GM18517 (cell line): Measurements from ENCODE around the gene DKC1.
"Not testable (repeated sequence)": the region's sequence is repeated elsewhere in the genome, so short reads cannot be mapped to it uniquely, and the experiment has no call there.

ENCODE experiments used
- ATAC-seq: cut with Tn5 transposase; IDR thresholded peaks from one replicate; pipeline ENCODE4 v1.9.1; 2021; ENCODE audit warnings: mild to moderate bottlenecking, moderate library complexity; ENCODE audit not compliant: unreplicated experiment

Gene DKC1

DNA sequence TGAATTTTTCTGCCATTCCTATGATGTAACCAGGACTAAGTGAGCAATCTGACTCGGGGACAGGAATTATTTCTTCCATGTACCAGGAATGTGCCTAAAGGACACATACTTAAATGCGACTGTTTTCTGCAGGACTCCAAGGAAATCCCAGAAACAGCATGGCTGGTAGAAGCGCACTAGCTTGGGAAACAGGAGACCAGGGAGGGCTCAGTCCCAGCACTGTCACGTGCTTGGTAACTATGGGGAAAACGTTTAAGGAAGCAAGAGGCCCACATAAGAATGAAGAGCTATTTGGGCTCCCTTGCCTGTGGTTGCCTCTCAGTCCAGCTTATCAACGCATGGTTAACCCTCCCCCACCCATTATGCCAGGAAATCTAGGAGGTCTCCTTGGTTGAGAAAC is 23.1 kb downstream of the DKC1 start:
- ATAC-seq: no peak

DNA sequence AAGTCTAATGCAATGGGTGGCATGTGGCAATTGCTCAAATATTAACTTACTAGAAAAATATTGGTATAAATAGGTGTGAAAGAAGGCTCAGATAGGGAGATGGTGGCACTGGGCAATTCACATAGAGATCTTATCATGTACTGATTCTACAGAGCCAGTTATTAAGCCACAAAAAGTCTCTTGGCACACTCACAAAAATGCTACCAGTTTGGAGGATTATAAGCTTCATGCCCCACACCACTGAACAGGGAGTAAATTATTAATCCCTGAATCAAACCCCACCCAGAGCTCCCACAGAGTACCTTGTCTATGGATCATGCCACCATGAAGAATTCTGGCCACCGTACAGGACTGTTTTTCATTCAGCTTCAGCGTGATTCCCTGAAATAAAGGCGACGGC is 28.8 kb downstream of the DKC1 start:
- no peak for ATAC-seq

DNA sequence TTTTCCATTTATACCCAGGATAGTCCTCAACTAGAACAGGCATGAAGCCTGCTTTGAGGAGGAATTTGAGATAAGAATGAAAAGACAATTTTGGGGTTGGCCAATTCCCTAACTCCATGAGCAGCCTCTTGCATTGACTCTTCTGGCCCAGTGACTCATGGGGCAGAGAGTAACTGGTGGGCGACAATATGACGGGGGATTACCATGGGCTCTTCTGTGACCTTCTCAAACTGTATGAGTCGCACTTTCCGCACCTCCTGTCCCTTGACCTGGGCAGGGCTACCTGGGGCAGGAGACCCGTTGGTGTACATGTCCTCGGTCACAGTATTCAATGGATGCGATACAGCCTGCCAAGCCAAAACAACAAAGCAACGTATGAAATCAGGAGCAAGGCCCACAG is 29.3 kb downstream of the DKC1 start:
- no peak for ATAC-seq

DNA sequence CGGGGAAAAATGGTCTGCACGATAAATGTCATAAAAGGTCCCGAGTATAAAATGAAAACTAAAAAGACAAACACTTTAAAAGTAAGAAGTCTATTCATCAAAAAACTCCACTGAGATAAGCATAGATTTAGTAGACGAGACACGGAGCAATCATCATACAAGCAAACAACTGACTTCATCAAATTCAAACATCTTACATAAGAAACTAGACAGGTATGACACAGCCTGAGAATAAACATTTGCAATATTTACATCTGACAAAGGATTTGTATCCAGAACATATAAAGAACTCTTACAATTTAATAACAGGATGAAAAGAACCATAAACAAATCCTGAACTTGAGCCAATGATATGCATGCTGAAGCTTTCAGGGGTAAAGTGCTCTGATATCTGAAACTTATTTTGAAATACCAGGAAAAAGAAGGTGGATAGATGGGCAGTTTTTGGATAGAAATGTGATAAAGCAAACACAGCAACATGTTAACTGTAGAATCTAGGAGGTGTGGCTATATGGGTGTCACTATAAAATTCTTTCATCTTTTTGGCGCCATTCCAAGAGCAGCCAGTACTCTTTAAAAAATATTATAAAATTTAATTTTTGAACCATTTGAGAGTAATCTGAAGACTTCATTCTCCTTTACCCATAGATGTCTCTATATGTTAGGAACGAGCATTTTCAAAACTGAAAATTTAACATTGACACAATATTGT is 30.6 kb downstream of the DKC1 start:
- no peak for ATAC-seq

DNA sequence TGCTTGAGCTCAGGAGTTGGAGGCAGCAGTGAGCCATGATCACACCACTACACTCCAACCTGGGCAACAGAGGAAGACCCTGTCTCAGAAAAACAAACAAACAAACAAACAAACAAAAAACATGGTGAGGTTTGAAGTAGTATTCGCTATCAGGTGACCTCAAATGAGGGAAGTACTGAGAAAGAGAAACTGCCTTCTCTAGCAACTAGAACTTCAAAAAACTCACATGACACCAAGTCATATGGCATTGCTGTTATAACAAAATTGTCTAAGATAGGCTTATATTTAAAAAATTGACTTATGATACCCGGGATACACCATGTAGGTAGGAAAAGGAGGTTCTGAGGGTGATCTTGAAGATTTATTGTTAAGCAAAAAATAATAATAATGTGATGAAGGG is 32.4 kb downstream of the DKC1 start:
- ATAC-seq: no peak

DNA sequence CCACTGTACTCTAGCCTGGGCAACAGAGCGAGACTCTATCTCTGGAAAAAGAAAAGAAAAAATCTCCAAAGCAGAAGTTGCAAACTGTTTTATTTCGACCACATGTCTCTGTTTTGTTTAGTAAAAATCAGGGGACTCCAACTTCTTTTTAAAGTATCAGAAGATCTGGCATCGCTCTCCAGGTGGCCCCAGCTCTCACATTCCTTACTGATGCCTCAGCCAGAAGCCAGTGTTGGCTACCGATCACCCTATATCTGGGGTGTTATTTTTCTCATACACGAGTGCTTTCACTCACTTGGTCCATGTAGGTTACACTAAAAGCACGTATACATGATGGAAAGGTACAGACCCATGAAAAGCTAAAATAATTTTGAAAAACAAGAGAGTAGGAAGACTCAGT is 34.3 kb downstream of the DKC1 start:
- no peak for ATAC-seq

DNA sequence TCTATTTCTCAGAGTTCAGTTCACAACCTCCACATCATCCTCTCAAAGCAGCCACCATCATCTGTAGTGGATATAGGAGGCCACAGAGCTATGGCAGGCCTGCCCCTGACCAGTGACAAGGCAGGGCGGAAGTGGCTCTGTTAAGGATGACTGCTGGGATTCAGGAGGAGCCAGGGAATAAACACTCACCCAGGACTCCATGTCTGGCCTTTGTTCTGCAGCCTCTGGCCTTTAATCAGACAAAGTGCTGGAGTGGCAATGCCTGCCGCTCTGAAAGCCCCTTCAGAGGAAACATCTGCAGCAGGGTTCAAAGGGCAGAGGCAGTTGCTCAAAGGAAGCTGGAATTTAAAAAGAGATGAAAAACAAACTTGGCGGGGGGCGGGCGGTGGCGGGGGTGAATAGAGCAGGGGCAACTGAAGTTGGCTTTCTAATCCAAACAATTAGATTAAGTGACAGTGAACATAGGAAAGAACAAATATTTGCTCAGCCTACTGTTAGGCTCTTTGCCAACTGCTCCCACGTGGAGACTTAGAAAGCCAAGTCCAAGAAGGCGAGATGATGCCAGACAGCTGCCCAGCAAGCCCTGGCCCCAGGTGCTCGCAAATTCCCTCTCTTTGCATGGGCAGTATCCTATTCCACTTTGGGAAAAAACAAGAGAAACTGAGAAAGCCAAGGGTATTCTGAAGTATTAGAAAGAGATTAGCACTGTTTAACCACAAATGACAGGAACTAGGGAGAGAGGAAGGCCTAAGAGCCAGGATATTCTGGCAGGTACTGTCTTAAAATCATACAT is 37.1 kb downstream of the DKC1 start:
- ATAC-seq: no peak

DNA sequence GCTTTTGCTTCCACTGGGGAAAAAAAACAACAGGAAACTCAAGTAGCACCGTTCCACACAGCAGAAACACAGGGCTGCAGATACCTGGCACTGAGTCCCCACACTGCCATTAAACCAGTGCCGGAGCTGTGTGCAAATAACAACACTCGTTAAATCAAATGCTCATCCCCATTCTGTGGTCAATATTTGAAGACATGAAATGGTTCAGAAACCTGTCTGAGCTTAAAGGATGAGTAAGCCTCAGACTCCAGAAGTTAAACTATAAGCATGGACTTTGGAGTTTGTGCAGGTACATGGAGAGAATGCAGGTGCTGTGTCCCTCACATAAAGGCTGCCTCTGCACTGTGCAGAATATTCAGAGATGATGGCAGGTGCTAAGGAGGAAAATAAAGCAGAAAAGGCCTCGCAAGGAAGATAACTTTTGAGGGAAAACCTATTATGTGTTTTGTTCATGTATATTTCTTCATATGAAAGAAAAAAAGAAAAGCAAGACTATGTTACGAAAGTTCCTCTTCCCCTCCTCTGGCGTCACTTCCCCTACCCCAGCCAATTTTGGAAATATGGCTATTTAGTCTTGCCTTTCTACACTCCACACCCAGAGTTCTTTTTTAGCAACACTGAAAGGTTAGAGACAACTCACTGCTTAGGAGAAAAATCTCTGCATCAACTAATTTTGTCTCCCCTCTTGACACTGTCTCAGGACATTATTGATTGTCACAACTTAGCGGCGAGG is 38.0 kb downstream of the DKC1 start:
- no peak for ATAC-seq

DNA sequence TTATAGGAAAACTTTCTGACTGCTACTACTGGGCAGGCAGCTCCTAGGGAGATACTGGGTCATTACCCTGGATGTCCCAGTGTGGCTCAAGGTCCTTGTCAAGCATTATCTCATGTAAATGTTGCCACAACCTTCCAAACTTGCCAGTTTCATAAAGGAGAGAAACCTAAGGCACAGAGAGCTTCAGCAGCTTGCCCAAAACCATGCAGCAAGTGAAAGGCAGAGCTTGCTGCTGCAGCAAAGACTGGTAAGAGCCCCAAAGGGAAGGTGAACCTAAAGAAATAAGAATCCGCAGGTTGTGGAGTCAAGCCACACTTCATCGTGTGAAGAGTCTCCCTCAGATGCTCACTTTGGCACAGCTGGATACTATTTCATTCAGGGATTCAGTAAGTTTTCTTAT is 40.3 kb downstream of the DKC1 start:
- no peak for ATAC-seq

DNA sequence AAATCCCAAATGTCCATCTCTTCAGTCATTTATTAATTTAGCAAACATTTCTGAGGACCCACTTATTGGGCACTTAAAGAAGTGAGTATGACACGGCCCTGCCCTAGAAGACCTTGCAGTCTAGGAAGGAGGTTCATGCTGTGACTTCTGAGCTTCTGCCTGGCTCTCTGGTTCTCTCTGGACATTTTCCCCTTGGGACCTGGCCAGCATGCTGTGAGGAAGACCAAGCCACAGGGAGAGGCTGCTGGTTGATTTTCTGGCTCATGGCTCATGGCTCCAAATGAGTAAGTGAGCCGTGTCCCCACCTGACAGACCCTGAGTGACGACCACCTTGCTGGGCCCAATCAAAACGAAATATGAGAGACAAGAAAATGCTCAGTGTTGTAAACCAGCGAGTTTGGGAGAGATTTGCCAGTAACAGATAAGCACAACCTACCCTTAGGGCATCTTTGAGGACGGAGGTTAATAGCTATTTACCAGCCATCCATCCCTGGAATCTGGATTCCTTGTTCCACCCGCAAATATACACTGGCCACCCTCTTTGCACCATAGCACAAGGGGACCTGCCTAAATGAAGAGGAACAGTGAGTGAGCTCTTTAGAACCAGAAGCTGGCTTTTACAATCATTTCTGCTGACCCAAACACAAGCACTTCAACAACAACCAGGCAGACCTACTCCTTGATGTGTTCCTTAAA is 41.7 kb downstream of the DKC1 start:
- ATAC-seq: no peak

DNA sequence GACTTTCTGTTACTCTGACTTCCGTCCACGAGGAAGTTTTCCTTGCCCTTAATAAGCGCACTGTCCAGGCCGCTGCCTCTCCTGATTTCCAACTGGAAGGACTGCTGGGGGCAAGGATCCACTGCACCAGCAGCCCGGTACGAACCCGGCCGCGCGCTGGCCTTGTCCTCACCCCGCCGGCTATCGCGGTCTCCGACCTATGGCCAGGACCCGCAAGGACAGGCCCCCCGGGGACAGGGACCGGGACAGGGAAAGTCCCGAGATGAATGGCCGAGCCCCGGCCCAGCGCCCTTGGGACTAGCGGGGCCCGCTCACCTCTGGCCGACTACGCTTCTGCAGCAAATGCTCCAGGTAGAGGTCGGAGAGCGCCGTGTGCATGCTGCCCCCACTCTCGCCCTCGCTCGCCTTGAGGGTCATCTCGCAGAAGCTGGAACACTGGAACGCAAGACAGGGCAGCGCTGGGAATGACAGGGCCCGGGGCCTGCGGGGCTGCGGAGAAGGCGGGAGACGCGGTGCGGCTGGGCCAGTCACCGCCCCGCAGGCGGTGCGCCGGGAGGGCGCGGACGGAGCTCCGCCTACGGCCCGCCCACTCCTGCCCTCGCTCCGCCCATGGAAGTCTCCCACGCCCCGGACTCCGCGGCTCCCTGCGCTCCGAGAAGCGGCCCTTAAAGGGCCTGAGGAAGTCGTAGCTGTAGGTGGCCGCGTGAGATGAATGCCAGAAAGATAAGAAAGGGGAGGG is 42.5 kb downstream of the DKC1 start, which contains the start of gene MPP1:
Gene MPP1, minus strand, starts transcription at position 529 of the 739 bp plus-strand sequence. Its CDS starts 112 bp downstream, at position 417.
- peak; percentile 72 for ATAC-seq

DNA sequence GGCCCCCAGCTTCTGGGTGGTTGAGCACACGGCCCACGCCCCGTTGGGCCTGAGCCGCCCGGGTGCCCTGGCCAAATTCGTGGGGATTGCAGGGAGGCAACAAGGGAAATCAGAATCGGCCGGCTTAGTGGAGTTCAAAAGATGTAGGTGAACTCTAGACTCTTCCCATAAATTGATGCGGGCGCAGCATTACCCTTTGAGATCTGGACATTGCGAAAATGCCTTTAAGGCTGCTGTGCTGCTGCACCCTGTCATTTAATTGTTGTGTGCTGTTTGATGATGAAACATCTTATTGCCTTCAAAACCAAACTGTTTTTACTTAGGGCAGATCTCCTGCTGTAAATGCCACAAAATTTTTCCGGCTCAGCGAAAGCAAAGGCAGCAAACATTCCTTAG is 43.0 kb downstream of the DKC1 start:
- ATAC-seq: peak; percentile 14

DNA sequence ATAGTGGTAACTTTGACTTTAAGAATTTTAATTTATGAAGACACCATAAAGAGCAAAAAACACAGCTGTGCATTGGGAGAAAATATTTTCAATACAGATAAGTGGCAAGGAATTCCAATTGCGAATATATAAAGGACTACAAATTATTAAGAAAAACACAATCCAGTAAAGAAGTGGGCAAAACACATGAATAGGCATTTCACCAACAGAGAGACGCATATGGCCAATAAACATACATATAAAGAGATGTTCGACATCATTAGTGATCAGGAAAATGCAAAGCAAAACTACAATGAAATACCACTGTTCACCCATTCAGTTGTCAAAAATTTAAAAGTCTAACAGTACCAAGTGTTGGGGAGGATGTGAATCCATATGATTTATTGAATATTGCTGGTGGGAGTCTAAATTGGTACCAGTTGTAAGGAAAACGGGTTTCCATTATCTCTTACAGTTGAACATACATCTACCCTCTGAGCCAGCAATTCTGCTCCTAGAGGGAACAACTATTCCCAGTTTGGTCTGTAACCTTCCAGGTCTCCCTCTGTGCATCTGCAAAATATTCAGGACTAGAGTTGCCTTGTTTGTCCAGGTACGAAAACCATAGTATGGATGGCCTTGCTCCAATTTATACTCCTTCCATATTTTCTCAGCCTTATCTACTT is 44.3 kb downstream of the DKC1 start:
- no peak for ATAC-seq

DNA sequence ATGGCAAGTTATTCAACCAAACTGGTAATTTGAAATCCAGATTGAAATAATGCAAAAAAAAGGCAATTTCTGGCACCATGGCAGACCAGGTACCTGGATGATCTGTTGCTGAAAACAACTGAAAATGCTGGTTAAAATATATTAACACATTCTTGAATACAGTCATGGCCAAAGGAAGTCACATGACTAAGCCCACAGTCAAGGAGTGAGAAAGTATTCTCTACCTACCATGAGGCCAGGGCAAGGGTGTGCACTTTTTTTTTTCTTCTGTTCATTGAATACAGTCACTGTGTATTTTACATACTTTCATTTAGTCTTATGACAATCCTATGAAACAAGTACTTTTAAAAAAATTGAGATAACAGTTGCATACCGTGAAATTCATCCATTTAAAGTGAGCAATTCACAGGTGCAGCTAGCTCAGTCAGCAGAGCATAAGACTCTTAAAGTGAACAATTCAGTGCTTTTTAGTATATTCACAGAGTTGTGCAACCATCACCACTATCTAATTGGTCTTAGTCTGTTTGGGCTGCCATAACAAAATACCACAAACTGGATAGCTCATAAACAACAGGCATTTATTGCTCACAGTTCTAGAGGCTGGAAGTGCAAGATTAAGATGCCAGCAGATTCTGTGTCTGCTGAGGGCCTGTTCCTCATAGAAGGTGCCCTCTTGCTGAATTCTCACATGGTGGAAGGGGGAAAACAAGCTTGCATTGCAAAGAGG is 47.4 kb downstream of the DKC1 start:
- no peak for ATAC-seq

DNA sequence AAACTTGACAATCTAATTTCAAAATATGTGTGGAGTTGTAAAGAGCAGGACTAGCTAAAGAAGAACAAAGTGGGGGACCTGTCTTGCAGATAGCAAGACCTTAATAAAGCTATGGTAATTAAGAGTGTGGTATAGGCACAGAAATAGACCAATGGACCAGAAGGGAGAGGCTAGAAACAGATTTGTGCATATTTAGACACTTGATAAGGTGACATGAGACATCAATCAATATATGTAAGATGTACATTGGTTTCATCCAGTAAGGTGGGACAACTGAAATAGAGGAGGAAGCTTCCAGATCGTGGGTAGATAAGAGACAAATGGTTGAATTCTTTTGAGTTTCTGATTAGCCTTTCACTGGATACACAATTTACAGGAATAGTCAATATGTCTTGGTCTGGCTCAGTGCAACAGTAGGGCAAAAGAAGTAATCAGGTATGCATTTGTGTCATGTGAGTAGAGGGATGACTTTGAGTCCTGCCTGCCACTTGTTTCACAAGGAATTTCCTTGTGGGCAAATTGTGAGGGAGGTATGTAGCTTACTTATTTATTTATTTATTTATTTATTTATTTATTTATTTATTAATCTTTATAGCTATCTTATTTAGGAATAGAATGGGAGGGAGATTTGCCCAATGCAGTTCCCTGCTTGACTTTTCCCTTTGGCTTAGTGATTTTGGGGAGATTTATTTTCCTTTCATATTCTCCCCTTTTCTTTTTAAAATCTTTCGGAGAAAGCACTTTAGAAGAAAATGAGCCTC is 49.9 kb downstream of the DKC1 start:
- no peak for ATAC-seq

DNA sequence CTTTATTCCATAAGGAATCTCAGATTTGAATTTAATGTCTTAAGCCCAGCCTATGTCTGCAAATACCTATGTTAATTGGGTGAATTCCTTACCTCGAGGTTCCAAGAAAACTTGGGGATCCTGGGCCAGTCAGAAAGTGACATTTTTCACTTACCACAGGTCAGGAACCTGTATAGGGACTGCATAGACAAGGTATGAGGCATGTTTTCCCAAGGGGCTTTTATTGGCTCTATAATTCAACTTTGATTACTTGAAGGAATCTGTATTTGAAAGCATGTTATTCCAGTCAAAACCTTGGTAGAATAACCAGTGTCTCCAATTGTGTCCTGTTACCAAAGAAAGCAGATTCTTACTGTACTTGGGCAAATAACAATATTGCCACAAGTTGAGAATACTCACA is 51.1 kb downstream of the DKC1 start:
- ATAC-seq: no peak

DNA sequence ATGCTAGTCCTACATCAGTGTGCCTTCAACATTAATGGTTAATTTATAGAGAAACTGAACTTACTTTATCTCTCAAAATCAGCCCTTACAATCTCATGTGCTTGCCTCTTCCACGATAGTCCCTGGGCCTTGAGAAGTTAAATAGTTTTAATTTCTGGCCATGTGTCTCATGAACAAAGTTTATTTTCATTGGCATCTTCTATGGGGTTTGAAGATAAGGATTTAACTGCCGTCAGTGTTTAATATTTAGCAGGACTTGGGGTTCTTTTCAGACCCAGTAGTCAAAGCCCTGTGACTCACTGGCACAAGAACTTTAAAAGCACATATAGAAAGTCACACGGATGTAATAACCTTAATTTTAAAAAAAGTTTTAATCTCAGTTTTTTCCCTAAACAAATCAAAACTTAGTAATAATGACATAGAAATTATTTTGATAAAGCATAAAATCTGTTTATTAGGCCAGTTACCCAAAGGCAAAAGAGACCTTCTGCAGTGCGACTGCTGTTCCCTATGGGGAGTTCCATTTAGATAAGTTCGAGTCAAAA is 52.7 kb downstream of the DKC1 start:
- ATAC-seq: no peak

DNA sequence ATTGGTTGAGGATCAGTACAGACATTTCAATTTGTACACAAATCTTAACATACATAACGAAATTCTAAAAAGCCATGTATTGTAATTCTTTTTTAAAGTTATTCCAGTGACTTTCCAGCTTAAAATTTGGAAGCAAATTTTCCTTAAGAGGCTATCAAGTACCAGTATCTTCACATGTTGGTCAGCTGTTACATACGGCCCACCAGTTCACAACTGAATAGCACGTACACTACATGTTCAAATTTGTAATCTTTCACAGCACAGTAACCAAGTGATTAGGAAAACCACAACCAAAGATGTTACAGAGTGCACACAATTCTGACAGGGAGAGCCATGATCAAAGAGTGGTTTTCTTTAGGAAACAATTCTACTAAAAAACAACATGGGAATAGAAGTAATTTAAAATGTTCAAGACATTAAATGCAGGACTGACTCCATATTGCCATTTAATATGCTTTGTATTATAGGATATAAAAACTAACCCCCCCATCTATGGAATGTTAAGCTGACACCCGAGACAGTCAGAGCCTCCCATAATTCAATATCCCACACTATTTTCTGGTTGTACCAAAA is 53.7 kb downstream of the DKC1 start:
- not testable (repeated sequence) for ATAC-seq
